ENCODE results near the gene ATXN7. TPM values are rescaled to one million over a fixed set of nuclear protein-coding genes. Genes with fewer than 3 reads are reported as not detected.

Gene ATXN7
- total RNA-seq = 9.0 and 13.6 TPM in 2 replicates

GRCh38 chr3:63863150-63864007 is at the start of gene ATXN7, which contains the start of gene THOC7:
Gene ATXN7, plus strand, starts transcription at chr3:63863867. Its CDS starts 48,732 bp downstream, at chr3:63912599.
Gene THOC7, minus strand, starts transcription at chr3:63863805. Its CDS starts 15 bp downstream, at chr3:63863790.
- peak; percentile 70 for DNase-seq

GRCh38 chr3:63814237-63814636 is 49.4 kb upstream of the ATXN7 start:
- DNase-seq = no peak

- DNase-seq = no peak
These were observed 46.4 kb upstream of the ATXN7 start for GRCh38 chr3:63817225-63817624.

- DNase-seq = peak; percentile 77
These were observed 45.2 kb upstream of the ATXN7 start for GRCh38 chr3:63818282-63819150.

GRCh38 chr3:63819151-63819398 is 44.6 kb upstream of the ATXN7 start, which contains the start of gene C3orf49:
Gene C3orf49, plus strand, starts transcription at chr3:63819299. Its CDS starts 173 bp downstream, at chr3:63819472.
- no peak for DNase-seq

- DNase-seq = peak; percentile 15
These were observed 39.4 kb upstream of the ATXN7 start for GRCh38 chr3:63824309-63824708.

GRCh38 chr3:63830526-63830925 is 33.1 kb upstream of the ATXN7 start:
- DNase-seq = no peak

GRCh38 chr3:63832395-63832794 is 31.3 kb upstream of the ATXN7 start:
- no peak for DNase-seq

GRCh38 chr3:63841704-63842103 is 22.0 kb upstream of the ATXN7 start:
- no peak for DNase-seq

GRCh38 chr3:63842127-63842526 is 21.5 kb upstream of the ATXN7 start:
- DNase-seq = no peak

GRCh38 chr3:63845215-63845614 is 18.5 kb upstream of the ATXN7 start:
- DNase-seq = no peak

GRCh38 chr3:63847718-63848450 is 15.8 kb upstream of the ATXN7 start:
- DNase-seq = no peak

- no peak for DNase-seq
These were observed 14.5 kb upstream of the ATXN7 start for GRCh38 chr3:63849175-63849574.

GRCh38 chr3:63851287-63851686 is 12.4 kb upstream of the ATXN7 start:
- no peak for DNase-seq

- DNase-seq = no peak
These were observed 10.6 kb upstream of the ATXN7 start for GRCh38 chr3:63853106-63853505.

- no peak for DNase-seq
These were observed 8.2 kb upstream of the ATXN7 start for GRCh38 chr3:63855333-63855940.

- DNase-seq = peak; percentile 48
These were observed 6.4 kb upstream of the ATXN7 start for GRCh38 chr3:63857311-63857710.

GRCh38 chr3:63860776-63861175 is 2.9 kb upstream of the ATXN7 start:
- DNase-seq = no peak

- DNase-seq = no peak
These were observed 2.4 kb upstream of the ATXN7 start for GRCh38 chr3:63861306-63861705.

GRCh38 chr3:63862804-63863149 is 890 bp upstream of the ATXN7 start:
- no peak for DNase-seq

GRCh38 chr3:63864008-63864964 is 619 bp downstream of the ATXN7 start:
- DNase-seq = peak; percentile 40
